Vagina (tissue), 2 donors: ENCODE results near the gene IL6ST.

ENCODE experiments used
- CTCF ChIP-seq, 3 experiments: fragments of 450-650 bp in 2 of 3; fragments of 200-600 bp in 1 of 3; sonication (generic) in 1 of 3; IDR thresholded peaks; one replicate each; pipeline ENCODE4 v1.5.1; 2017 to 2019; ENCODE audit warnings: antibody characterized with exemption in 3 of 3, mild to moderate bottlenecking in 2 of 3, moderate library complexity in 2 of 3
- POLR2A ChIP-seq, 2 donors: fragments of 450-650 bp; IDR thresholded peaks; one replicate each; pipeline ENCODE4 v1.6.1; 2017; ENCODE audit warnings: antibody characterized with exemption in 2 of 2, mild to moderate bottlenecking in 2 of 2, moderate library complexity in 2 of 2

GRCh38 chr5:55897206-55897894, 97.4 kb downstream of the IL6ST start:
- TF ChIP-seq CTCF (IDR thresholded peaks at IDR 0.05) (no peak), POLR2A (IDR thresholded peaks at IDR 0.05) (no peak)
